Measurements from ENCODE around the gene CAND2. TPM values are rescaled to one million over a fixed set of nuclear protein-coding genes. Genes with fewer than 3 reads are reported as not detected.

The CAND2 gene
- polyA plus RNA-seq, 3 donors: not detected

- WGBS (ENCODE audit: insufficient coverage): 92% methylated on average over 2 of the region's 3 CpGs
- Mint-ChIP-seq H3K4me1 (peaks cover 10% of the 10 kb centered on the region), H3K27ac (no peak overlapping the region), H3K27me3 (ENCODE audit: low read depth in 3 of 3) (peaks cover 7 to 21% (median 8%) of the 10 kb centered on the region in 3 donors), H3K4me3 (no peak overlapping the region), H3K36me3 (no peaks in the 10 kb centered on the region), H3K9me3 (no peaks in the 10 kb centered on the region)
- Histone ChIP-seq H3K4me2 (replicated peaks; ENCODE audit: extremely low read depth, low read length, poor library complexity, severe bottlenecking) (no peak overlapping the region), H4K20me1 (ENCODE audit: insufficient read depth, low read length) (no peaks in the 10 kb centered on the region), H3K4me3 (replicated peaks in 1 of 3; ENCODE audit: low read depth in 2 of 3, low read length in 3 of 3) (no peak overlapping the region), H3K27me3 (ENCODE audit: control insufficient read depth in 2 of 2, insufficient read depth in 2 of 2, low read length in 2 of 2) (peaks cover 0 to 6% of the 10 kb centered on the region in 2 donors), H3K4me1 (ENCODE audit: control insufficient read depth in 1 of 2, insufficient read depth in 2 of 2, low read length in 2 of 2) (peaks cover 4 to 12% of the 10 kb centered on the region in 2 donors), H2AFZ (ENCODE audit: insufficient read depth, low read depth, low read length, poor library complexity, severe bottlenecking) (no peak overlapping the region), H3K36me3 (replicated peaks in 1 of 2; ENCODE audit: control insufficient read depth in 1 of 2, insufficient read depth in 2 of 2, low read length in 2 of 2) (no peaks in the 10 kb centered on the region), H3K27ac (ENCODE audit: low read depth in 1 of 2, low read length in 2 of 2) (no peak overlapping the region), H3K9me3 (replicated peaks in 1 of 2; ENCODE audit: control insufficient read depth in 1 of 2, insufficient read depth in 1 of 2, low read length in 2 of 2) (no peaks in the 10 kb centered on the region), H3K79me2 (ENCODE audit: insufficient read depth, low read length) (no peaks in the 10 kb centered on the region), H3K9ac (ENCODE audit: insufficient read depth, low read length, poor library complexity, severe bottlenecking) (no peak overlapping the region)
- intact Hi-C loops (cut with micrococcal nuclease): no loop called here
- no peak for DNase-seq
- no peak for TF ChIP-seq CTCF (IDR thresholded peaks at IDR 0.05)
Measured at GRCh38 chr3:12812812-12813211, 16.3 kb downstream of the CAND2 start.

- peaks cover 0 to 5% of the 10 kb centered on the region in 2 donors for H3K27me3 ChIP-seq (ENCODE audit: control insufficient read depth in 2 of 2, insufficient read depth in 2 of 2, low read length in 2 of 2)
- H3K4me2 ChIP-seq (replicated peaks; ENCODE audit: extremely low read depth, low read length, poor library complexity, severe bottlenecking): no peak overlapping the region
- Mint-ChIP-seq H3K4me3 (no peak overlapping the region), H3K27me3 (ENCODE audit: low read depth in 3 of 3) (peaks cover 4 to 19% (median 8%) of the 10 kb centered on the region in 3 donors), H3K9me3 (no peaks in the 10 kb centered on the region), H3K4me1 (peaks cover 10% of the 10 kb centered on the region), H3K36me3 (no peaks in the 10 kb centered on the region), H3K27ac (peak overlapping the region in 1 of 7 donors; percentile 31)
- no peaks in the 10 kb centered on the region for H3K36me3 ChIP-seq (replicated peaks in 1 of 2; ENCODE audit: control insufficient read depth in 1 of 2, insufficient read depth in 2 of 2, low read length in 2 of 2)
- H3K4me1 ChIP-seq (ENCODE audit: control insufficient read depth in 1 of 2, insufficient read depth in 2 of 2, low read length in 2 of 2): peaks cover 4 to 12% of the 10 kb centered on the region in 2 donors
- H3K79me2 ChIP-seq (ENCODE audit: insufficient read depth, low read length): no peaks in the 10 kb centered on the region
- intact Hi-C loops (cut with micrococcal nuclease): no loop called here
- no peak overlapping the region for H3K27ac ChIP-seq (ENCODE audit: low read depth in 1 of 2, low read length in 2 of 2)
- WGBS (ENCODE audit: insufficient coverage): 99% methylated on average over 6 of the region's 6 CpGs
- no peak overlapping the region for H3K9ac ChIP-seq (ENCODE audit: insufficient read depth, low read length, poor library complexity, severe bottlenecking)
- H4K20me1 ChIP-seq (ENCODE audit: insufficient read depth, low read length): no peaks in the 10 kb centered on the region
- no peak overlapping the region for H3K4me3 ChIP-seq (replicated peaks in 1 of 3; ENCODE audit: low read depth in 2 of 3, low read length in 3 of 3)
- no peak overlapping the region for H2AFZ ChIP-seq (ENCODE audit: insufficient read depth, low read depth, low read length, poor library complexity, severe bottlenecking)
- TF ChIP-seq CTCF (IDR thresholded peaks at IDR 0.05): no peak
- H3K9me3 ChIP-seq (replicated peaks in 1 of 2; ENCODE audit: control insufficient read depth in 1 of 2, insufficient read depth in 1 of 2, low read length in 2 of 2): no peaks in the 10 kb centered on the region
- DNase-seq: no peak
Measured at GRCh38 chr3:12813967-12814366, 17.5 kb downstream of the CAND2 start.
